CD14-positive monocyte (primary cell): ENCODE measurements around the gene LMO7. TPM values are rescaled to one million over a fixed set of nuclear protein-coding genes. Genes with fewer than 3 reads are reported as not detected.

Experiments
- DNase-seq, 3 donors: peaks; one replicate each; pipeline ENCODE4 v3.0.0-alpha.2; 2011 to 2022
- H2AFZ ChIP-seq: 2 replicates; pipeline ENCODE4 v1.6.0; 2012; ENCODE audit warnings: mild to moderate bottlenecking, low read depth, low read length, inconsistent platforms; ENCODE audit not compliant: insufficient read depth, poor library complexity, severe bottlenecking
- H3K27ac ChIP-seq, 2 donors: 1 replicate in 1 of 2; 2 replicates in 1 of 2; pipeline ENCODE4 v1.5.1; 2012 to 2013; ENCODE audit warnings: low read length in 2 of 2, control low read depth in 1 of 2, inconsistent platforms in 1 of 2, low read depth in 1 of 2, mild to moderate bottlenecking in 1 of 2
- H3K27me3 ChIP-seq, 2 donors: one replicate each; pipeline versions ENCODE4 v1.6.0 to v1.6.1; 2011 to 2013; ENCODE audit warnings: low read length in 2 of 2; ENCODE audit not compliant: control insufficient read depth in 2 of 2, insufficient read depth in 2 of 2
- H3K36me3 ChIP-seq, 2 donors: replicated peaks in 1 of 2; 1 replicate in 1 of 2; 2 replicates in 1 of 2; pipeline versions ENCODE4 v1.5.1 to v1.6.1; 2012 to 2013; ENCODE audit warnings: low read length in 2 of 2, control low read depth in 1 of 2, inconsistent platforms in 1 of 2, mild to moderate bottlenecking in 1 of 2; ENCODE audit not compliant: insufficient read depth in 2 of 2, control insufficient read depth in 1 of 2
- H3K4me1 ChIP-seq, 2 donors: 1 replicate in 1 of 2; 2 replicates in 1 of 2; pipeline versions ENCODE4 v1.5.1 to v1.6.1; 2012 to 2013; ENCODE audit warnings: low read length in 2 of 2, control low read depth in 1 of 2, inconsistent platforms in 1 of 2, mild to moderate bottlenecking in 1 of 2, moderate library complexity in 1 of 2; ENCODE audit not compliant: insufficient read depth in 2 of 2, control insufficient read depth in 1 of 2
- H3K4me2 ChIP-seq: replicated peaks from 2 replicates; pipeline ENCODE3; 2012; ENCODE audit warnings: low read length, moderate library complexity, mild to moderate bottlenecking; ENCODE audit not compliant: poor library complexity, severe bottlenecking; ENCODE audit errors: extremely low read depth
- H3K4me3 ChIP-seq, 3 experiments: fragments of 200-600 bp in 1 of 3; sonication (generic) in 1 of 3; replicated peaks in 1 of 3; 1 replicate in 2 of 3; 2 replicates in 1 of 3; pipeline ENCODE4 v1.5.1; 2011 to 2013; ENCODE audit warnings: low read length in 3 of 3, mild to moderate bottlenecking in 3 of 3, control low read depth in 2 of 3, low read depth in 2 of 3, inconsistent platforms in 1 of 3, moderate library complexity in 1 of 3
- H3K79me2 ChIP-seq: 2 replicates; pipeline ENCODE4 v1.6.0; 2012; ENCODE audit warnings: mild to moderate bottlenecking, control low read depth, inconsistent platforms, low read length, moderate library complexity; ENCODE audit not compliant: insufficient read depth
- H3K9ac ChIP-seq: 2 replicates; pipeline ENCODE4 v1.6.0; 2017; ENCODE audit warnings: low read length, mild to moderate bottlenecking; ENCODE audit not compliant: insufficient read depth, poor library complexity, severe bottlenecking
- H3K9me3 ChIP-seq, 2 donors: replicated peaks in 1 of 2; 1 replicate in 1 of 2; 2 replicates in 1 of 2; pipeline versions ENCODE4 v1.5.1 to v1.6.1; 2012 to 2013; ENCODE audit warnings: low read length in 2 of 2, control low read depth in 1 of 2; ENCODE audit not compliant: control insufficient read depth in 1 of 2, insufficient read depth in 1 of 2
- H4K20me1 ChIP-seq: 2 replicates; pipeline ENCODE4 v1.6.0; 2012; ENCODE audit warnings: mild to moderate bottlenecking, low read length, control low read depth, moderate library complexity; ENCODE audit not compliant: insufficient read depth
- H3K27ac Mint-ChIP-seq, 7 donors: one replicate each; pipeline ENCODE4 v1.8.0; 2020; ENCODE audit warnings: mild to moderate bottlenecking in 7 of 7, mixed read lengths in 7 of 7, moderate library complexity in 6 of 7, inconsistent platforms in 2 of 7
- H3K27me3 Mint-ChIP-seq, 3 donors: one replicate each; pipeline ENCODE4 v1.8.0; 2021 to 2022; ENCODE audit warnings: low read depth in 3 of 3, mild to moderate bottlenecking in 3 of 3, mixed read lengths in 3 of 3, moderate library complexity in 3 of 3, inconsistent platforms in 1 of 3
- H3K36me3 Mint-ChIP-seq, 2 donors: one replicate each; pipeline ENCODE4 v1.8.0; 2020; ENCODE audit warnings: mixed read lengths in 2 of 2, inconsistent platforms in 1 of 2, mild to moderate bottlenecking in 1 of 2
- H3K4me1 Mint-ChIP-seq: one replicate; pipeline ENCODE4 v1.8.0; 2020; ENCODE audit warnings: mild to moderate bottlenecking, mixed read lengths
- H3K4me3 Mint-ChIP-seq, 2 donors: one replicate each; pipeline ENCODE4 v1.8.0; 2020; ENCODE audit warnings: mild to moderate bottlenecking in 2 of 2, mixed read lengths in 2 of 2, moderate library complexity in 1 of 2
- H3K9me3 Mint-ChIP-seq, 7 donors: one replicate each; pipeline ENCODE4 v1.8.0; 2020 to 2022; ENCODE audit warnings: mixed read lengths in 7 of 7, mild to moderate bottlenecking in 6 of 7, moderate library complexity in 6 of 7, inconsistent platforms in 2 of 7
- WGBS: methylation state at CpG from one replicate; pipeline ENCODE4 v1.1.5; 2013; ENCODE audit warnings: missing lambda C conversion rate; ENCODE audit not compliant: insufficient coverage; 5-methylcytosine and 5-hydroxymethylcytosine counted together
- intact Hi-C, 2 donors: fragments of 100-400 bp; cut with micrococcal nuclease; formaldehyde crosslinking; loops; one replicate each; pipeline versions ENCODE4 v1.15.0 to v1.15.1; 2023
- polyA plus RNA-seq, 3 donors: library from polyadenylated mRNA; depleted of rRNA in 1 of 3; unstranded in 2 of 3; stranded (reverse) in 1 of 3; fragments of 300-500 nt in 2 of 3; fragments of >200 nt in 1 of 3; fragmentation: Illumina TruSeq in 2 of 3; gene quantifications; 1 replicate in 2 of 3; 2 replicates in 1 of 3; pipeline ENCODE4 v1.2.3, GENCODE V29; 2012 to 2021
- TF ChIP-seq, protein P1 (sequence below): fragments of 200-600 bp; IDR thresholded peaks from one replicate; pipeline ENCODE4 v1.8.0; 2022; ENCODE audit warnings: antibody characterized with exemption, mild to moderate bottlenecking

Gene LMO7
- polyA plus RNA-seq, 3 donors, result 0.79 to 1.6 (median 0.90) TPM

- Mint-ChIP-seq H3K4me1 (no peaks in the 10 kb centered on the region), H3K36me3 (no peaks in the 10 kb centered on the region), H3K9me3 (peaks cover 0 to 5% (median 2%) of the 10 kb centered on the region in 7 donors), H3K27ac (no peak overlapping the region), H3K27me3 (peaks cover 0 to 6% (median 1%) of the 10 kb centered on the region in 3 donors), H3K4me3 (no peak overlapping the region)
- no peaks in the 10 kb centered on the region for H3K4me1 ChIP-seq
- no peak overlapping the region for H3K4me3 ChIP-seq
- H3K9me3 ChIP-seq, result no peaks in the 10 kb centered on the region
- H3K4me2 ChIP-seq, result no peak overlapping the region
- H2AFZ ChIP-seq, result no peak overlapping the region
- no peaks in the 10 kb centered on the region for H4K20me1 ChIP-seq
- H3K79me2 ChIP-seq, result no peaks in the 10 kb centered on the region
- 100% methylated on average over 2 of the region's 5 CpGs for WGBS
- H3K9ac ChIP-seq, result no peak overlapping the region
- H3K27ac ChIP-seq, result no peak overlapping the region
- TF ChIP-seq, protein P1, sequence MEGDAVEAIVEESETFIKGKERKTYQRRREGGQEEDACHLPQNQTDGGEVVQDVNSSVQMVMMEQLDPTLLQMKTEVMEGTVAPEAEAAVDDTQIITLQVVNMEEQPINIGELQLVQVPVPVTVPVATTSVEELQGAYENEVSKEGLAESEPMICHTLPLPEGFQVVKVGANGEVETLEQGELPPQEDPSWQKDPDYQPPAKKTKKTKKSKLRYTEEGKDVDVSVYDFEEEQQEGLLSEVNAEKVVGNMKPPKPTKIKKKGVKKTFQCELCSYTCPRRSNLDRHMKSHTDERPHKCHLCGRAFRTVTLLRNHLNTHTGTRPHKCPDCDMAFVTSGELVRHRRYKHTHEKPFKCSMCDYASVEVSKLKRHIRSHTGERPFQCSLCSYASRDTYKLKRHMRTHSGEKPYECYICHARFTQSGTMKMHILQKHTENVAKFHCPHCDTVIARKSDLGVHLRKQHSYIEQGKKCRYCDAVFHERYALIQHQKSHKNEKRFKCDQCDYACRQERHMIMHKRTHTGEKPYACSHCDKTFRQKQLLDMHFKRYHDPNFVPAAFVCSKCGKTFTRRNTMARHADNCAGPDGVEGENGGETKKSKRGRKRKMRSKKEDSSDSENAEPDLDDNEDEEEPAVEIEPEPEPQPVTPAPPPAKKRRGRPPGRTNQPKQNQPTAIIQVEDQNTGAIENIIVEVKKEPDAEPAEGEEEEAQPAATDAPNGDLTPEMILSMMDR, result no peak
- intact Hi-C loops, result no loop called here
- H3K36me3 ChIP-seq, result no peaks in the 10 kb centered on the region
- DNase-seq, result no peak
- no peaks in the 10 kb centered on the region for H3K27me3 ChIP-seq
Measured at GRCh38 chr13:75907044-75907443, 270.9 kb downstream of the LMO7 start.

- Mint-ChIP-seq H3K4me3 (no peak overlapping the region), H3K36me3 (no peaks in the 10 kb centered on the region), H3K9me3 (peaks cover 0 to 8% (median 2%) of the 10 kb centered on the region in 7 donors), H3K27ac (no peak overlapping the region), H3K4me1 (no peaks in the 10 kb centered on the region), H3K27me3 (peaks cover 0 to 6% (median 1%) of the 10 kb centered on the region in 3 donors)
- H3K4me1 ChIP-seq, result no peaks in the 10 kb centered on the region
- no peaks in the 10 kb centered on the region for H4K20me1 ChIP-seq
- no peaks in the 10 kb centered on the region for H3K9me3 ChIP-seq
- no peak overlapping the region for H3K9ac ChIP-seq
- H3K4me2 ChIP-seq, result no peak overlapping the region
- no peaks in the 10 kb centered on the region for H3K27me3 ChIP-seq
- no peaks in the 10 kb centered on the region for H3K79me2 ChIP-seq
- H3K4me3 ChIP-seq, result no peak overlapping the region
- intact Hi-C loops, result no loop called here
- H2AFZ ChIP-seq, result no peak overlapping the region
- WGBS, result no CpG with 5 or more reads among the region's 4 CpGs
- DNase-seq, result no peak
- TF ChIP-seq, protein P1, result no peak
- H3K27ac ChIP-seq, result no peak overlapping the region
- no peaks in the 10 kb centered on the region for H3K36me3 ChIP-seq
Measured at GRCh38 chr13:75908141-75908540, 272.0 kb downstream of the LMO7 start.

Other genes with a start within 250 kb of the LMO7 start
- gene TBC1D4, start 154.2 kb upstream of the LMO7 start, polyA plus RNA-seq, result 1 to 10 TPM; 2.0 to 6.7 (median 2.5) TPM
- gene COMMD6, start 98.5 kb upstream of the LMO7 start, polyA plus RNA-seq, result 100 to 1,000 TPM; 180 to 401 (median 330) TPM
- 10 to 100 TPM; 22.4 to 66.8 (median 51.8) TPM for gene UCHL3, start 86.5 kb upstream of the LMO7 start, polyA plus RNA-seq